ENCODE measurements around the gene REC8. TPM values are rescaled to one million over a fixed set of nuclear protein-coding genes. Genes with fewer than 3 reads are reported as not detected.

REC8 gene
- total RNA-seq = 0.87 and 1.1 TPM in 2 replicates

GRCh38 chr14:24171422-24172260, at the start of gene REC8:
TSS of gene REC8 (plus strand) at chr14:24172080. CDS start at chr14:24172553, 473 bp downstream.

GRCh38 chr14:24130380-24130716, 41.5 kb upstream of the REC8 start, which contains the start of gene FITM1:
TSS of gene FITM1 (plus strand) at chr14:24130659. CDS start at chr14:24131564, 905 bp downstream.

GRCh38 chr14:24135834-24136683, 35.8 kb upstream of the REC8 start, which contains the start of gene PSME1:
TSS of gene PSME1 (plus strand) at chr14:24136194. CDS start at chr14:24136263, 69 bp downstream.

GRCh38 chr14:24141097-24141880, 30.6 kb upstream of the REC8 start, which contains the start of gene EMC9:
TSS of gene EMC9 (minus strand) at chr14:24141591. CDS start at chr14:24141304, 287 bp downstream.

GRCh38 chr14:24146453-24146977, 25.4 kb upstream of the REC8 start, which contains the start of gene PSME2:
TSS of gene PSME2 (minus strand) at chr14:24146610. CDS start at chr14:24146581, 29 bp downstream.

GRCh38 chr14:24146978-24147760, 24.7 kb upstream of the REC8 start, which contains the start of gene RNF31:
TSS of gene RNF31 (plus strand) at chr14:24147498. CDS start at chr14:24147699, 201 bp downstream.

GRCh38 chr14:24160850-24161804, 10.8 kb upstream of the REC8 start, which contains the start of gene IRF9:
TSS of gene IRF9 (plus strand) at chr14:24161265. CDS start at chr14:24162145, 880 bp downstream.

GRCh38 chr14:24188251-24189058, 16.6 kb downstream of the REC8 start, which contains the start of gene IPO4:
TSS of gene IPO4 (minus strand) at chr14:24188816. CDS start at chr14:24188787, 29 bp downstream.

GRCh38 chr14:24195186-24196070, 23.5 kb downstream of the REC8 start, which contains the start of gene TM9SF1:
TSS of gene TM9SF1 (minus strand) at chr14:24195441. CDS start at chr14:24195019, 422 bp downstream.

GRCh38 chr14:24212924-24213865, 41.3 kb downstream of the REC8 start, which contains the start of gene CHMP4A:
TSS of gene CHMP4A (minus strand) at chr14:24213488. CDS start at chr14:24213439, 49 bp downstream.

GRCh38 chr14:24215495-24216344, 43.8 kb downstream of the REC8 start, which contains the start of gene MDP1:
TSS of gene MDP1 (minus strand) at chr14:24216066. CDS start at chr14:24215955, 111 bp downstream.

All from uterine smooth muscle cell (primary cell).